ENCODE data around the gene NCAM1.

The NCAM1 gene

DNA sequence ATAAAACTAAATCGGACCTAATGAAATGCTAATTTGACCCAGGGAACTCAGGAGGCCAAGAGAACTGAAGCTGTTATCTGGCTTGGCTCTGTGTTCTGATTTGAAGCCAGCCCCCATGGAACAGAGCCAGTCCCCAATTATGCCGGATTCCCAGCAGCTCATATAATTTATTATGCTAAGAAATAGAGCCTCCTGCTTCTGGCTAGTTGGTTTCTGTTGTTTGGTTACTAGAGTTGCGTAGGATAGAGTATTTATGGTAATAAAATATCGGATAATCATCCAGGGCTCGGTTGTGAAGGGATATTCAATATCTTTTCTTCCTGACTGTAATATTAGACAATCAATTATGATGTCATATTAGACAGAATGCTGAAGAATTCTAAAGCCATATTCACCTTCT lies 232.7 kb downstream of the NCAM1 start:
- no peak overlapping the region for H3K4me3 ChIP-seq (ENCODE audit: insufficient read depth, low read length, poor library complexity, severe bottlenecking)
- no peak overlapping the region for H3K27ac ChIP-seq (ENCODE audit: low read depth, low read length)
- H3K79me2 ChIP-seq (ENCODE audit: insufficient read depth, low read length), result no peaks in the 10 kb centered on the region
- H3K4me2 ChIP-seq (ENCODE audit: low read depth, low read length, poor library complexity, severe bottlenecking), result no peak overlapping the region
- H3K9ac ChIP-seq (ENCODE audit: low read length), result no peak overlapping the region
- no peak for TF ChIP-seq EZH2phosphoT487 (conservative IDR thresholded peaks at IDR 0.05; ENCODE audit: low read length)
- TF ChIP-seq, protein P1, sequence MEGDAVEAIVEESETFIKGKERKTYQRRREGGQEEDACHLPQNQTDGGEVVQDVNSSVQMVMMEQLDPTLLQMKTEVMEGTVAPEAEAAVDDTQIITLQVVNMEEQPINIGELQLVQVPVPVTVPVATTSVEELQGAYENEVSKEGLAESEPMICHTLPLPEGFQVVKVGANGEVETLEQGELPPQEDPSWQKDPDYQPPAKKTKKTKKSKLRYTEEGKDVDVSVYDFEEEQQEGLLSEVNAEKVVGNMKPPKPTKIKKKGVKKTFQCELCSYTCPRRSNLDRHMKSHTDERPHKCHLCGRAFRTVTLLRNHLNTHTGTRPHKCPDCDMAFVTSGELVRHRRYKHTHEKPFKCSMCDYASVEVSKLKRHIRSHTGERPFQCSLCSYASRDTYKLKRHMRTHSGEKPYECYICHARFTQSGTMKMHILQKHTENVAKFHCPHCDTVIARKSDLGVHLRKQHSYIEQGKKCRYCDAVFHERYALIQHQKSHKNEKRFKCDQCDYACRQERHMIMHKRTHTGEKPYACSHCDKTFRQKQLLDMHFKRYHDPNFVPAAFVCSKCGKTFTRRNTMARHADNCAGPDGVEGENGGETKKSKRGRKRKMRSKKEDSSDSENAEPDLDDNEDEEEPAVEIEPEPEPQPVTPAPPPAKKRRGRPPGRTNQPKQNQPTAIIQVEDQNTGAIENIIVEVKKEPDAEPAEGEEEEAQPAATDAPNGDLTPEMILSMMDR (IDR thresholded peaks at IDR 0.05; ENCODE audit: insufficient read depth, low read length, poor library complexity, severe bottlenecking), result no peak
- no peaks in the 10 kb centered on the region for H3K27me3 ChIP-seq (ENCODE audit: low read length)
- H3K36me3 ChIP-seq (ENCODE audit: low read length), result no peaks in the 10 kb centered on the region
- H3F3A ChIP-seq (ENCODE audit: insufficient read depth), result no peaks in the 10 kb centered on the region
- no peak overlapping the region for H2AFZ ChIP-seq (ENCODE audit: low read depth, low read length, severe bottlenecking)
- no peaks in the 10 kb centered on the region for H3K9me3 ChIP-seq (ENCODE audit: insufficient read depth, low read length)
- no peaks in the 10 kb centered on the region for H3K9me2 ChIP-seq (replicated peaks; ENCODE audit: insufficient read depth, low read length)
- no peaks in the 10 kb centered on the region for H4K20me1 ChIP-seq (ENCODE audit: low read depth, low read length)

DNA sequence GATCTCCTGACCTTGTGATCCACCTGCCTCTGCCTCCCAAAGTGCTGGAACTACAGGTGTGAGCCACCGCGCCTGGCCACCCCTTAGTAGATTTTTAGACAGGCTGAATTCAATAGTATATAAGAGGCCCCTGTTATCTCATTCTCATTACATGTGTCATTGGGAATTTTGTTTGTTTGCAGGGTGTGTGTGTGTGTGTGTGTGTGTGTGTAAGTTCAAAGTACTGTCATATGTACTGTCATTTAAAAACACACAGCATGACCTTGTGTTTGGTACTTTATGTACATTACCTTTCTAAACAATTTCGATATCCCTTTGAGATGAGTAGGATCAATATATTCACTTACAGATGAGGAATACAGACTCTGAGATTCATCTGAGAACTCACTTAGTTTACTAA lies 234.5 kb downstream of the NCAM1 start:
- no peaks in the 10 kb centered on the region for H3F3A ChIP-seq (ENCODE audit: insufficient read depth)
- H2AFZ ChIP-seq (ENCODE audit: low read depth, low read length, severe bottlenecking), result no peak overlapping the region
- no peak overlapping the region for H3K27ac ChIP-seq (ENCODE audit: low read depth, low read length)
- H4K20me1 ChIP-seq (ENCODE audit: low read depth, low read length), result no peaks in the 10 kb centered on the region
- no peaks in the 10 kb centered on the region for H3K36me3 ChIP-seq (ENCODE audit: low read length)
- no peaks in the 10 kb centered on the region for H3K27me3 ChIP-seq (ENCODE audit: low read length)
- TF ChIP-seq, protein P1 (IDR thresholded peaks at IDR 0.05; ENCODE audit: insufficient read depth, low read length, poor library complexity, severe bottlenecking), result no peak
- no peak for TF ChIP-seq EZH2phosphoT487 (conservative IDR thresholded peaks at IDR 0.05; ENCODE audit: low read length)
- H3K9ac ChIP-seq (ENCODE audit: low read length), result no peak overlapping the region
- H3K79me2 ChIP-seq (ENCODE audit: insufficient read depth, low read length), result no peaks in the 10 kb centered on the region
- H3K9me3 ChIP-seq (ENCODE audit: insufficient read depth, low read length), result no peaks in the 10 kb centered on the region
- no peaks in the 10 kb centered on the region for H3K9me2 ChIP-seq (replicated peaks; ENCODE audit: insufficient read depth, low read length)
- H3K4me2 ChIP-seq (ENCODE audit: low read depth, low read length, poor library complexity, severe bottlenecking), result no peak overlapping the region
- H3K4me3 ChIP-seq (ENCODE audit: insufficient read depth, low read length, poor library complexity, severe bottlenecking), result no peak overlapping the region

DNA sequence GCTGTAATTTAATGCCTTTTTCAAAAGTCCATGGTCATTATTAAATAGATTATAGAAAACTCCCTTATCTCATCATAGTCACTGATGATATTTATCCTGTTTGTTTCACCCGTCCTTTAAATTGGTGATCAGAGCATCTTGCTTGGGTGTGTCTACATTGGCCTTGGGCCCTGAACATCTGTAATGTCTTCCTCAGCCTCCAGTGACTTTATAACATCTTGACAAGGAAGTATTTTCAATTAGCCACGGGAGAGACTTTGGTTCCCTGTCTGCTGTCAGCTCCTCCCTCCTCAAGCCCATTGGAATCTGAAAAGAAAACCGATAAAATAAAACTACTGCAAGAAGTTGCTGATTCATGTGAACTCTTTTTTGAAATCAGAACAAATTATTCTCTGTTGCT lies 236.2 kb downstream of the NCAM1 start:
- Histone ChIP-seq H4K20me1 (ENCODE audit: low read depth, low read length) (no peaks in the 10 kb centered on the region), H3K27me3 (ENCODE audit: low read length) (no peaks in the 10 kb centered on the region), H3K4me2 (ENCODE audit: low read depth, low read length, poor library complexity, severe bottlenecking) (no peak overlapping the region), H3K9ac (ENCODE audit: low read length) (no peak overlapping the region), H3K27ac (ENCODE audit: low read depth, low read length) (no peak overlapping the region), H2AFZ (ENCODE audit: low read depth, low read length, severe bottlenecking) (no peak overlapping the region), H3K9me2 (replicated peaks; ENCODE audit: insufficient read depth, low read length) (no peaks in the 10 kb centered on the region), H3K9me3 (ENCODE audit: insufficient read depth, low read length) (no peaks in the 10 kb centered on the region), H3F3A (ENCODE audit: insufficient read depth) (no peaks in the 10 kb centered on the region), H3K79me2 (ENCODE audit: insufficient read depth, low read length) (no peaks in the 10 kb centered on the region), H3K36me3 (ENCODE audit: low read length) (no peaks in the 10 kb centered on the region), H3K4me3 (ENCODE audit: insufficient read depth, low read length, poor library complexity, severe bottlenecking) (no peak overlapping the region)
- TF ChIP-seq, protein P1 (IDR thresholded peaks at IDR 0.05; ENCODE audit: insufficient read depth, low read length, poor library complexity, severe bottlenecking), result no peak
- no peak for TF ChIP-seq EZH2phosphoT487 (conservative IDR thresholded peaks at IDR 0.05; ENCODE audit: low read length)

All from SU-DHL-6 (cell line).